Liver (tissue), 9 donors: Measurements from ENCODE around the gene ZNF605. TPM values are rescaled to one million over a fixed set of nuclear protein-coding genes. Genes with fewer than 3 reads are reported as not detected.
A peak's percentile ranks its signal among the peaks of the same experiment; 100 is the strongest.

Source experiments
- DNase-seq: peaks from one replicate; pipeline ENCODE4 v3.0.0-alpha.2; 2017; ENCODE audit warnings: low spot score
- H3K27ac ChIP-seq, 2 donors: one replicate each; pipeline ENCODE4 v1.7.0; 2013; ENCODE audit warnings: inconsistent platforms in 2 of 2, low read length in 2 of 2, control low read depth in 1 of 2, low read depth in 1 of 2, mild to moderate bottlenecking in 1 of 2
- H3K27me3 ChIP-seq, 4 donors: one replicate each; pipeline versions ENCODE4 v1.6.1 to v1.7.0; 2013; ENCODE audit warnings: low read length in 3 of 4, inconsistent platforms in 1 of 4, mild to moderate bottlenecking in 1 of 4, moderate library complexity in 1 of 4; ENCODE audit not compliant: control insufficient read depth in 4 of 4, insufficient read depth in 4 of 4
- H3K36me3 ChIP-seq, 4 donors: one replicate each; pipeline versions ENCODE4 v1.6.1 to v1.7.0; 2013; ENCODE audit warnings: low read length in 3 of 4, mild to moderate bottlenecking in 3 of 4, low read depth in 1 of 4, moderate library complexity in 1 of 4; ENCODE audit not compliant: control insufficient read depth in 4 of 4, insufficient read depth in 3 of 4
- H3K4me1 ChIP-seq, 4 donors: one replicate each; pipeline versions ENCODE4 v1.6.1 to v1.7.0; 2013; ENCODE audit warnings: low read length in 3 of 4, mild to moderate bottlenecking in 3 of 4, moderate library complexity in 1 of 4; ENCODE audit not compliant: control insufficient read depth in 4 of 4, insufficient read depth in 4 of 4
- H3K4me3 ChIP-seq, 3 donors: one replicate each; pipeline versions ENCODE4 v1.6.1 to v1.7.0; 2013; ENCODE audit warnings: low read length in 3 of 3, control low read depth in 1 of 3, low read depth in 1 of 3, mild to moderate bottlenecking in 1 of 3
- H3K9ac ChIP-seq, 2 donors: one replicate each; pipeline ENCODE4 v1.7.0; 2013; ENCODE audit warnings: low read length in 2 of 2, mild to moderate bottlenecking in 2 of 2, moderate library complexity in 2 of 2, control low read depth in 1 of 2, low read depth in 1 of 2
- H3K9me3 ChIP-seq, 4 donors: one replicate each; pipeline versions ENCODE4 v1.6.1 to v1.7.0; 2013; ENCODE audit warnings: low read length in 3 of 4; ENCODE audit not compliant: control insufficient read depth in 4 of 4
- EGR1 ChIP-seq, 2 donors: IDR thresholded peaks; 2 replicates each; pipeline ENCODE4 v1.6.1; 2016 to 2018; ENCODE audit warnings: antibody characterized with exemption in 2 of 2, low read depth in 2 of 2
- FOXA1 ChIP-seq: IDR thresholded peaks from 2 replicates; pipeline ENCODE4 v1.6.1; 2016; ENCODE audit warnings: antibody characterized with exemption
- FOXA2 ChIP-seq: IDR thresholded peaks from 2 replicates; pipeline ENCODE4 v1.6.1; 2016; ENCODE audit warnings: antibody characterized with exemption
- GABPA ChIP-seq, 2 donors: IDR thresholded peaks in 1 of 2; conservative IDR thresholded peaks in 1 of 2; 2 replicates each; pipeline ENCODE4 v1.6.1; 2016; ENCODE audit warnings: antibody characterized with exemption in 2 of 2, mild to moderate bottlenecking in 1 of 2, moderate library complexity in 1 of 2
- HNF4A ChIP-seq, 2 donors: conservative IDR thresholded peaks; 2 replicates each; pipeline ENCODE4 v1.6.1; 2016; ENCODE audit warnings: antibody characterized with exemption in 2 of 2, mild to moderate bottlenecking in 2 of 2
- HNF4G ChIP-seq: IDR thresholded peaks from 2 replicates; pipeline ENCODE4 v1.6.1; 2016; ENCODE audit warnings: antibody characterized with exemption
- JUND ChIP-seq, 2 donors: IDR thresholded peaks; 2 replicates each; pipeline ENCODE4 v1.6.1; 2016; ENCODE audit warnings: antibody characterized with exemption in 2 of 2
- NR2F2 ChIP-seq: IDR thresholded peaks from 2 replicates; pipeline ENCODE4 v1.6.1; 2016; ENCODE audit warnings: antibody characterized with exemption
- RAD21 ChIP-seq, 2 donors: IDR thresholded peaks; 2 replicates each; pipeline ENCODE4 v1.6.1; 2016; ENCODE audit warnings: antibody characterized with exemption in 2 of 2, mild to moderate bottlenecking in 2 of 2
- RXRA ChIP-seq, 2 donors: IDR thresholded peaks; 2 replicates each; pipeline ENCODE4 v1.6.1; 2017 to 2018; ENCODE audit warnings: antibody characterized with exemption in 2 of 2, mild to moderate bottlenecking in 1 of 2
- SP1 ChIP-seq: IDR thresholded peaks from 2 replicates; pipeline ENCODE4 v1.6.1; 2018; ENCODE audit warnings: antibody characterized with exemption, mild to moderate bottlenecking
- TAF1 ChIP-seq: conservative IDR thresholded peaks from 2 replicates; pipeline ENCODE4 v1.6.1; 2016; ENCODE audit warnings: antibody characterized with exemption, mild to moderate bottlenecking
- YY1 ChIP-seq: IDR thresholded peaks from 2 replicates; pipeline ENCODE4 v1.6.1; 2016; ENCODE audit warnings: antibody characterized with exemption, mild to moderate bottlenecking
- WGBS: extraction: QIAGEN DNeasy Blood & Tissue Kit; methylation state at CpG from one replicate; pipeline ENCODE4 v1.1.7; 2013; 5-methylcytosine and 5-hydroxymethylcytosine counted together
- polyA plus RNA-seq, 2 donors: library from polyadenylated mRNA; stranded (reverse) in 1 of 2; unstranded in 1 of 2; fragments of 200-250 nt in 1 of 2; fragments of >200 nt in 1 of 2; fragmentation: Nextera tagmentation in 1 of 2; extraction: Ambion mirVana in 1 of 2; gene quantifications; one replicate each; pipeline versions ENCODE4 v1.2.1 to v1.2.3, GENCODE V29; 2013 to 2015
- total RNA-seq, 2 donors: library from RNA; depleted of rRNA; stranded (reverse); fragments of >200 nt; gene quantifications; one replicate each; pipeline ENCODE4 v1.2.3, GENCODE V29; 2014
- TF ChIP-seq, protein P1 (sequence below): IDR thresholded peaks from 2 replicates; pipeline ENCODE4 v1.6.1; 2016; ENCODE audit warnings: antibody characterized with exemption
- TF ChIP-seq, protein P2 (sequence below): IDR thresholded peaks from 2 replicates; pipeline ENCODE4 v1.6.1; 2016; ENCODE audit warnings: antibody characterized with exemption
- TF ChIP-seq, protein P3 (sequence below): IDR thresholded peaks from 2 replicates; pipeline ENCODE4 v1.6.1; 2016; ENCODE audit warnings: antibody characterized with exemption, mild to moderate bottlenecking
- TF ChIP-seq, protein P4 (sequence below): IDR thresholded peaks from 2 replicates; pipeline ENCODE4 v1.6.1; 2016; ENCODE audit warnings: antibody characterized with exemption
- TF ChIP-seq, protein P5 (sequence below): fragments of 150-350 bp; IDR thresholded peaks from 2 replicates; pipeline ENCODE4 v1.5.1; 2017; ENCODE audit warnings: improper control_type of control experiment, low read depth, low read length; ENCODE audit not compliant: missing input control
- donor health status: healthy.
- donor health status: healthy.
- donor health status: healthy.
- donor health status: healthy.
- donor health status: healthy.

The ZNF605 gene
- total and polyA plus RNA-seq, 4 donors = 1.2 to 9.5 (median 3.6) TPM

DNA sequence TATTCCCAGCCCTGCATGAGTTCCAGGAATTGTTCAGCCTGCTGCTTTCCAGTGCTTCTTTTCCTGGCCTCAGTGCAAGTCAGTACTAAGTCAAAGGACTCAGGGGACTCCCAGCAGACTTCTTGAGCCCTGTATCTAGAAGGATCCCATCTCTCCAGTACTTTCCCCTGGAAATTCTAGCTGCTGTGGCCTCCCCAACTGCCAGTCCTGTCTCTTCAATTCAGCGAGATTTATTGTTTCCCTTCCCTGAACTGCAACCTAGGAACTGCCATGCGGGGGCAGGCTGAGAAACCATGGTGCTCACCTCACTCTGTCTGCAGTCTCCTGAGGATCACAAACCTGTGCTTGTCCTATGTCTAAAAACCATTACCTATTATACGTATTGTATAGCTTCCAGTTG, 31.8 kb downstream of the ZNF605 start:
- DNase-seq = no peak
- Histone ChIP-seq H3K9me3 (peaks cover 52 to 92% (median 72%) of the 10 kb centered on the region in 4 donors), H3K27ac (no peak overlapping the region), H3K9ac (no peak overlapping the region), H3K36me3 (peaks cover 0 to 29% (median 18%) of the 10 kb centered on the region in 4 donors), H3K4me3 (peak overlapping the region in 2 of 3 donors; percentile 61 to 73), H3K27me3 (no peaks in the 10 kb centered on the region), H3K4me1 (no peaks in the 10 kb centered on the region)
- WGBS = 95% methylated on average over 3 of the region's 3 CpGs
- TF ChIP-seq, protein P1, sequence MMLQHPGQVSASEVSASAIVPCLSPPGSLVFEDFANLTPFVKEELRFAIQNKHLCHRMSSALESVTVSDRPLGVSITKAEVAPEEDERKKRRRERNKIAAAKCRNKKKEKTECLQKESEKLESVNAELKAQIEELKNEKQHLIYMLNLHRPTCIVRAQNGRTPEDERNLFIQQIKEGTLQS = no peak
- TF ChIP-seq YY1 (no peak), RAD21 (IDR thresholded peaks at IDR 0.05) (no peak), HNF4G (no peak), HNF4A (conservative IDR thresholded peaks at IDR 0.05) (no peak), FOXA1 (no peak), GABPA (IDR thresholded peaks at IDR 0.05 in 1 of 2, conservative IDR thresholded peaks at IDR 0.05 in 1 of 2) (no peak), SP1 (no peak), EGR1 (IDR thresholded peaks at IDR 0.05; ENCODE audit: low read depth in 2 of 2) (no peak), RXRA (IDR thresholded peaks at IDR 0.05) (no peak), JUND (IDR thresholded peaks at IDR 0.05) (no peak), NR2F2 (no peak), TAF1 (no peak), FOXA2 (no peak)
- TF ChIP-seq, protein P2, sequence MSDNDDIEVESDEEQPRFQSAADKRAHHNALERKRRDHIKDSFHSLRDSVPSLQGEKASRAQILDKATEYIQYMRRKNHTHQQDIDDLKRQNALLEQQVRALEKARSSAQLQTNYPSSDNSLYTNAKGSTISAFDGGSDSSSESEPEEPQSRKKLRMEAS = no peak
- TF ChIP-seq, protein P3, sequence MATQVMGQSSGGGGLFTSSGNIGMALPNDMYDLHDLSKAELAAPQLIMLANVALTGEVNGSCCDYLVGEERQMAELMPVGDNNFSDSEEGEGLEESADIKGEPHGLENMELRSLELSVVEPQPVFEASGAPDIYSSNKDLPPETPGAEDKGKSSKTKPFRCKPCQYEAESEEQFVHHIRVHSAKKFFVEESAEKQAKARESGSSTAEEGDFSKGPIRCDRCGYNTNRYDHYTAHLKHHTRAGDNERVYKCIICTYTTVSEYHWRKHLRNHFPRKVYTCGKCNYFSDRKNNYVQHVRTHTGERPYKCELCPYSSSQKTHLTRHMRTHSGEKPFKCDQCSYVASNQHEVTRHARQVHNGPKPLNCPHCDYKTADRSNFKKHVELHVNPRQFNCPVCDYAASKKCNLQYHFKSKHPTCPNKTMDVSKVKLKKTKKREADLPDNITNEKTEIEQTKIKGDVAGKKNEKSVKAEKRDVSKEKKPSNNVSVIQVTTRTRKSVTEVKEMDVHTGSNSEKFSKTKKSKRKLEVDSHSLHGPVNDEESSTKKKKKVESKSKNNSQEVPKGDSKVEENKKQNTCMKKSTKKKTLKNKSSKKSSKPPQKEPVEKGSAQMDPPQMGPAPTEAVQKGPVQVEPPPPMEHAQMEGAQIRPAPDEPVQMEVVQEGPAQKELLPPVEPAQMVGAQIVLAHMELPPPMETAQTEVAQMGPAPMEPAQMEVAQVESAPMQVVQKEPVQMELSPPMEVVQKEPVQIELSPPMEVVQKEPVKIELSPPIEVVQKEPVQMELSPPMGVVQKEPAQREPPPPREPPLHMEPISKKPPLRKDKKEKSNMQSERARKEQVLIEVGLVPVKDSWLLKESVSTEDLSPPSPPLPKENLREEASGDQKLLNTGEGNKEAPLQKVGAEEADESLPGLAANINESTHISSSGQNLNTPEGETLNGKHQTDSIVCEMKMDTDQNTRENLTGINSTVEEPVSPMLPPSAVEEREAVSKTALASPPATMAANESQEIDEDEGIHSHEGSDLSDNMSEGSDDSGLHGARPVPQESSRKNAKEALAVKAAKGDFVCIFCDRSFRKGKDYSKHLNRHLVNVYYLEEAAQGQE = no peak
- TF ChIP-seq, protein P4, sequence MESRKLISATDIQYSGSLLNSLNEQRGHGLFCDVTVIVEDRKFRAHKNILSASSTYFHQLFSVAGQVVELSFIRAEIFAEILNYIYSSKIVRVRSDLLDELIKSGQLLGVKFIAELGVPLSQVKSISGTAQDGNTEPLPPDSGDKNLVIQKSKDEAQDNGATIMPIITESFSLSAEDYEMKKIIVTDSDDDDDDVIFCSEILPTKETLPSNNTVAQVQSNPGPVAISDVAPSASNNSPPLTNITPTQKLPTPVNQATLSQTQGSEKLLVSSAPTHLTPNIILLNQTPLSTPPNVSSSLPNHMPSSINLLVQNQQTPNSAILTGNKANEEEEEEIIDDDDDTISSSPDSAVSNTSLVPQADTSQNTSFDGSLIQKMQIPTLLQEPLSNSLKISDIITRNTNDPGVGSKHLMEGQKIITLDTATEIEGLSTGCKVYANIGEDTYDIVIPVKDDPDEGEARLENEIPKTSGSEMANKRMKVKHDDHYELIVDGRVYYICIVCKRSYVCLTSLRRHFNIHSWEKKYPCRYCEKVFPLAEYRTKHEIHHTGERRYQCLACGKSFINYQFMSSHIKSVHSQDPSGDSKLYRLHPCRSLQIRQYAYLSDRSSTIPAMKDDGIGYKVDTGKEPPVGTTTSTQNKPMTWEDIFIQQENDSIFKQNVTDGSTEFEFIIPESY = no peak
- TF ChIP-seq, protein P5, sequence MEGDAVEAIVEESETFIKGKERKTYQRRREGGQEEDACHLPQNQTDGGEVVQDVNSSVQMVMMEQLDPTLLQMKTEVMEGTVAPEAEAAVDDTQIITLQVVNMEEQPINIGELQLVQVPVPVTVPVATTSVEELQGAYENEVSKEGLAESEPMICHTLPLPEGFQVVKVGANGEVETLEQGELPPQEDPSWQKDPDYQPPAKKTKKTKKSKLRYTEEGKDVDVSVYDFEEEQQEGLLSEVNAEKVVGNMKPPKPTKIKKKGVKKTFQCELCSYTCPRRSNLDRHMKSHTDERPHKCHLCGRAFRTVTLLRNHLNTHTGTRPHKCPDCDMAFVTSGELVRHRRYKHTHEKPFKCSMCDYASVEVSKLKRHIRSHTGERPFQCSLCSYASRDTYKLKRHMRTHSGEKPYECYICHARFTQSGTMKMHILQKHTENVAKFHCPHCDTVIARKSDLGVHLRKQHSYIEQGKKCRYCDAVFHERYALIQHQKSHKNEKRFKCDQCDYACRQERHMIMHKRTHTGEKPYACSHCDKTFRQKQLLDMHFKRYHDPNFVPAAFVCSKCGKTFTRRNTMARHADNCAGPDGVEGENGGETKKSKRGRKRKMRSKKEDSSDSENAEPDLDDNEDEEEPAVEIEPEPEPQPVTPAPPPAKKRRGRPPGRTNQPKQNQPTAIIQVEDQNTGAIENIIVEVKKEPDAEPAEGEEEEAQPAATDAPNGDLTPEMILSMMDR = no peak
